Measurements from ENCODE around the gene MAML3. TPM values are rescaled to one million over a fixed set of nuclear protein-coding genes. Genes with fewer than 3 reads are reported as not detected.
A peak's percentile ranks its signal among the peaks of the same experiment; 100 is the strongest.

Gene MAML3
- total RNA-seq, 2 experiments from 2014 or later = 4.0 to 4.1 TPM

DNA sequence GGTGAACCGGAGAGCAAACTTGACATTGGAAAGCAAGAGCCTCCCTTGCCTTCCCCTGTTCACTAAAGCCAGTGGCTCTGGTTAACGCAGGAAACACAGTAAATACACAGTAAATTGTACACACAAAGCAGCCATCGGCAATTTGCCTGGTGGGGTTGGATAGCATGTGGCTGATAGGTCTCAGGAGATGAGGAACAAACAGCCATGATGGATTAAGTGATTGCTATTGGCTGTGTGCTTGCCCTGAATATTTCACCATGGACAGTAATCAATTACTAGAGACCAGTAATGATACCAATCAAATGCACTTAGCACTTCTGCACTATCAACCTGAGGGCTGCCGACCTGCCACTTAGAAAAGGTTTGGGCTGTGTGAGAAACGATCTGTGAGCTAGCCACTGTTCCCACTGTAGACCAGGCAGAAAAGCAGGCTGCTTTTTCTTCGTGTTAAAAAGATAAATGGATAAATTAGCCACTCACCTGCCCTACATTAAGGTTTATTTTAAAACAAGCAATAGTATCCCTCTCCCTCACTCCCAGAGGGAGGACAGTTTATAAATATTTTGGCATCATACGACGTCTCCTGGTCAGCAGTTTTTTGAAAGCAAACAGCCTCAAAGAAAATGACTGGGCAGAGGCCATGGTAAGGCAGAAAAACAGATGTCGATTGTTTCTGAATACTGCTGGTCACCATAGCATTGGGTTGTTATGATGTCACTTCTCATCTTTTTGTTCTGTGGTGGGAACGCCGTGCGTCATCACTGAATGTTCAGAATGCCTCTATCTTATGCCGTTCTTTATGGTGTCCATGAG, 167.1 kb downstream of the MAML3 start:
- DNase-seq (no peak), ATAC-seq (no peak)
- ChIA-PET POLR2A (no interaction called here), CTCF (no interaction called here)
- no peaks in the 10 kb centered on the region for H3K27me3 Mint-ChIP-seq (ENCODE audit: low read depth)
- H3K4me3 Mint-ChIP-seq = no peak overlapping the region
- H3K9me3 Mint-ChIP-seq (ENCODE audit: insufficient read depth) = no peaks in the 10 kb centered on the region
- H3K27ac Mint-ChIP-seq = no peak overlapping the region
- H3K36me3 Mint-ChIP-seq (ENCODE audit: low read depth) = no peaks in the 10 kb centered on the region
- peaks cover 4% of the 10 kb centered on the region for H3K4me1 Mint-ChIP-seq (ENCODE audit: low read depth)

DNA sequence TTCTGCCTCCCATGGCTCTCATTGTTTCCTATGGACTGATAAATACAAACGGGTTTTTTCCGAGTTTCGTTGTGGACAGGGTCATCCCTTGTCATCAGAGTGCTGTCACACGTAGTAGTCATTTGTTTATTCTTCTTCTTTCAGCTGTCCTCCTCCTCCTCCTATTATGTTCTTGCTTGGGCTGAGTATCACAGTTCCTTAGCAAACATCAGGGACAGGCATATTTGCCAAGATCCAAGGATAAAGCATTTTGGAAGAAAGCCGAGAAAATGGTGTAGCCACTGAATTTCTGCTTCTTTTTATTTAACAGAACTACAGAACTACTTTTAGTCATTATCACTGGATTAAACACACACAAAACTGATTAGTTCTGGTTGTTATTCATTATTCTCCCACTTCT, 167.9 kb downstream of the MAML3 start:
- H3K27me3 Mint-ChIP-seq (ENCODE audit: low read depth) = no peaks in the 10 kb centered on the region
- no peaks in the 10 kb centered on the region for H3K9me3 Mint-ChIP-seq (ENCODE audit: insufficient read depth)
- no peaks in the 10 kb centered on the region for H3K36me3 Mint-ChIP-seq (ENCODE audit: low read depth)
- CTCF ChIA-PET = no interaction called here
- no peak overlapping the region for H3K4me3 Mint-ChIP-seq
- no peak overlapping the region for H3K27ac Mint-ChIP-seq
- peaks cover 4% of the 10 kb centered on the region for H3K4me1 Mint-ChIP-seq (ENCODE audit: low read depth)
- no peak for ATAC-seq
- POLR2A ChIA-PET = no interaction called here
- no peak for DNase-seq

DNA sequence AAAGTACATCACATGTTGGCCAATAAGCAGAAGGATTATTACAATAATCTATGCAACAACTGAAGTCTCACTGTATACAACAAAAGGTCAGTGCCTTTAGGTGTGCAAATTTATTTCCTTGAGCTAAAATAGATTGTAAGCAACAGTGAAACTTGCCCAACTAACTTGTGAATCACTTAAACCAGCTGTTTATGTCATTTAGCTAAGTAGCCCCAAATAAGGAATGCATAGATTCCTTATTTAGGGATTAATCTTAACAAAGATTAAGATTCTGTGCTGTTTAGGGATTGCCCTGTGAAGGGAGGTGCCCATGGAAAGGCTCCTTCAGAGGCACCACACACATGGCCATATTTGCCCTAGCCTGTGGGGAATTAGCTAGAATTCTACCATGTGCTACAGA, 168.6 kb downstream of the MAML3 start:
- no peak for DNase-seq
- no peaks in the 10 kb centered on the region for H3K36me3 Mint-ChIP-seq (ENCODE audit: low read depth)
- H3K27me3 Mint-ChIP-seq (ENCODE audit: low read depth) = no peaks in the 10 kb centered on the region
- ATAC-seq = no peak
- no peak overlapping the region for H3K4me3 Mint-ChIP-seq
- POLR2A ChIA-PET = interaction anchor here (0.6 kb wide), 1 partner anchor 189 kb away, joined by 8 read pairs; no protein-coding TSS in a partner anchor
- peaks cover 4% of the 10 kb centered on the region for H3K4me1 Mint-ChIP-seq (ENCODE audit: low read depth)
- H3K27ac Mint-ChIP-seq = no peak overlapping the region
- CTCF ChIA-PET = no interaction called here
- H3K9me3 Mint-ChIP-seq (ENCODE audit: insufficient read depth) = no peaks in the 10 kb centered on the region

DNA sequence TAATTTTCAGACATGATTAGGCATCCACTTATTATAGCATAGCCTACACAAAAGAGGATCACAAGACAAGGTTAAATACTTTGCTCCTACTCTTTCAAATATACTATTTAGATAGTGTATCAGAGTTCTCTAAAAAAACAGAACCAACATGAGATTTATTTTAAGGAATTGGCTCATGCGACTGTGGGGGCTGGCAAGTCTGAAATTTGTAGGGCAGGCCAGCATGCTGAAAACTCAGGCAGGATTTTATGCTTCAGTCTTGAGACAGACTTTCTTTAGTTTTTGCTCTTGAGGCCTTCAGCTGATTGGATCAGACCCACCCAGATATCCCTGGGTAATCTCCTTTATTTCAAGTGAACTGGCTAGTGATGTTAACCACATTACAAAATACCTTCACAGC, 169.5 kb downstream of the MAML3 start:
- POLR2A ChIA-PET = no interaction called here
- Mint-ChIP-seq H3K27me3 (ENCODE audit: low read depth) (no peaks in the 10 kb centered on the region), H3K27ac (no peak overlapping the region), H3K4me1 (ENCODE audit: low read depth) (peaks cover 4% of the 10 kb centered on the region), H3K36me3 (ENCODE audit: low read depth) (peaks cover 2% of the 10 kb centered on the region), H3K4me3 (no peak overlapping the region), H3K9me3 (ENCODE audit: insufficient read depth) (no peaks in the 10 kb centered on the region)
- DNase-seq = no peak
- CTCF ChIA-PET = no interaction called here
- ATAC-seq = no peak

DNA sequence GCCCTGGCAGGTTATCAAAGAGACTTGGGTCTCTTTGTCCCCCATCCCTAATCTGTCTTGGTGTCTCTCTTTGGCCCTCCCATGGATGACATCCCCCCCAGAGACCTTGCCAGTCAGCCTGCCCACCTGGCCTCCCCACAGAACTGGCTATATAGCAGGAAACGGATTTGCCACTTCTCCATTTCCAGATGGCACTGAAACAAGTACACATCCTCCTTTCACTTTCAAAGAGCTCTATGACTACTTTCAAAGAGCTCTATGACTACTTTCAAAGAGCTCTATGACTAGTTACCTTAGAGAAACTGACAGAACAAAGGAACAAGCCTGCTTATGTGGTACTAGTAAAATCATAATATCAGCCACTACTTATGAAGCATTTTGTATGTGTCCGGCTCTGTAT, 175.3 kb downstream of the MAML3 start:
- CTCF ChIA-PET = interaction anchor here (1.0 to 1.8 kb wide), 2 partner anchors 16 to 381 kb away, joined by 3 to 6 read pairs; no protein-coding TSS in a partner anchor
- Mint-ChIP-seq H3K36me3 (ENCODE audit: low read depth) (peaks cover 13% of the 10 kb centered on the region), H3K4me3 (no peak overlapping the region), H3K27ac (peak overlapping the region; percentile 76), H3K4me1 (ENCODE audit: low read depth) (peaks cover 47% of the 10 kb centered on the region), H3K27me3 (ENCODE audit: low read depth) (no peaks in the 10 kb centered on the region), H3K9me3 (ENCODE audit: insufficient read depth) (no peaks in the 10 kb centered on the region)
- POLR2A ChIA-PET = interaction anchor here (1.3 kb wide), 1 partner anchor 121 kb away, joined by 3 read pairs; no protein-coding TSS in a partner anchor
- ATAC-seq = peak; percentile 65
- peak; percentile 34 for DNase-seq

DNA sequence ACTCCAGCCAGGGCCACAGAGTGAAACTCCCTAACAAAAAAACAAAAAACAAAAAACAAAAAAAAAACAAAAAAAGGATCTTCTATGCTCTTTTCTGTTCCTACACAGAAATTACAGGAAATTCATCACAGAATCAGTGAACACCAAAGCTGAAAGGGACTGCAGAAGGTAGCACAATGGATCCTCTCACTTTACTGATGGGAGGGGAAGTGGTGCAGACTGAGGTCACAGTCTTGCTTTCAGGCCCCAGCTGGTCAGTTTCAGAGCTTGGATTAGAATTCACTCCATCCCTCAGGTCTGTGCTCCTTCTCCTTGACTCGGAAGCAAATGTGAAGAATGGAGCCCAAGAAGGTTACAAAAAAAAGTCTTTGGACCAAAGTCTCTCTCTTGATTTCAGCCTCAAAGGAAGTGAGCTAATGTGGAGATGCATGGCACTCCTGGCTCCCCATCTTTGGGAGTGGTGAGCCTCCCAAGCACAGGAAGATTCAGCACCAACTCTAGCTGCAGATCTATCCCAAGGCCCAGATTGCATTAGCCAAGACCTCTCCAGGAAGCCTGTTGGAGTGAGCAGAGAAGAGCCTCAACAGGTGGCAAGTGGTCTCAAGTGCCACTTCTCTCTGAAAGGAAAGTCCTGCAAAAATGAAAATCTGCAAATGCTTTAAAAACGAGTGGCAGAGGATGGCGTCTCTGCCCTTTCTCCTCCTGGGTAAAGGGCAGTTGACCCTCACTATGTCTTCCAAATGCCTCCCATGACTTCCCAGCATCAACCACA, 176.0 kb downstream of the MAML3 start:
- H3K36me3 Mint-ChIP-seq (ENCODE audit: low read depth) = peaks cover 13% of the 10 kb centered on the region
- H3K27ac Mint-ChIP-seq = peak overlapping the region; percentile 30
- H3K4me3 Mint-ChIP-seq = no peak overlapping the region
- POLR2A ChIA-PET = interaction anchor here (1.3 kb wide), 1 partner anchor 120 kb away, joined by 3 read pairs; no protein-coding TSS in a partner anchor
- CTCF ChIA-PET = interaction anchor here (1.0 to 1.8 kb wide), 2 partner anchors 15 to 382 kb away, joined by 3 to 6 read pairs; no protein-coding TSS in a partner anchor
- DNase-seq (no peak), ATAC-seq (no peak)
- H3K27me3 Mint-ChIP-seq (ENCODE audit: low read depth) = no peaks in the 10 kb centered on the region
- peaks cover 53% of the 10 kb centered on the region for H3K4me1 Mint-ChIP-seq (ENCODE audit: low read depth)
- no peaks in the 10 kb centered on the region for H3K9me3 Mint-ChIP-seq (ENCODE audit: insufficient read depth)

DNA sequence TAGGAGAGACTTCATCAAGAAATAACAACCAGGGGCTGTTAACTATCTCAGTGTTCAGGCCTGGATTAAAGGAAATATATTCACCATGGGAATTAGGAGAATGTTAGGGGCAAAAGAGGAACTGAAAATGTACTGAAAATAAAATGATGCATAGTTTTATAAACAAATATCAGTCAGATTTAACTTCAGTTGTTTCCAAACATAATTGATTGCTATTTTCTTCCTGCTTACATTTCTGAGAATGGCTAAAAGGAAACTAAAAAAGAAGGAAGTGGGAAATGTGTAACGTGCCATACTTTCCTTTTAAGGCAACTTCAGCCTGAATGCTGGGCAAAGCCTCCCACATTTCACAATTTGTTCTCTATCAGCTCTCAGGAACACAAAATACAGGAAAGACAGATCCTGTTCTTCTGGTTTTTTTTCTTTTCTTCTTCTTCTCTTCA, 178.1 kb downstream of the MAML3 start:
- CTCF ChIA-PET = no interaction called here

DNA sequence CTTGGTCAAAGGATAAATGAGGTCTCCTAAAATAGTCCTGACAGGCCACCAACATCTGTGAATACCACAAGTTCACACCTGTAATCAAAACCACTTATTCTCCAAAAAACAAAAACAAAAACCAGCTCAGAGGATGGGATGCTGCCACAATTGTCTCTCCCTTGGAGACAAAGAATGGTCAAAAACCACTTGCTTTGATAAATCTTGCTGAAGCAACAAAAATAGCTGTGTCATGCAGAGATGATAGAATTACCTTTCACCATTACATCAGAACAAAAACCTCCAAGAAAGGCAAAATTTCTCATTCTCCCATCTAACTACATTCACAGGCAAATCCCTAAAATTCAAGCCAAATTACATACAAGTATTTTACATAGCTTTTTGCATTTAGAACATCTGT, 180.4 kb downstream of the MAML3 start:
- H3K9me3 Mint-ChIP-seq (ENCODE audit: insufficient read depth) = no peaks in the 10 kb centered on the region
- no peak overlapping the region for H3K4me3 Mint-ChIP-seq
- peaks cover 51% of the 10 kb centered on the region for H3K4me1 Mint-ChIP-seq (ENCODE audit: low read depth)
- H3K27me3 Mint-ChIP-seq (ENCODE audit: low read depth) = no peaks in the 10 kb centered on the region
- ChIA-PET POLR2A (interaction anchor here (0.6 kb wide), 1 partner anchor 179 kb away, joined by 3 read pairs; no protein-coding TSS in a partner anchor), CTCF (interaction anchor here (1.0 to 1.3 kb wide), 3 partner anchors 11 to 20 kb away, joined by 3 to 4 read pairs (median 3); no protein-coding TSS in a partner anchor)
- H3K36me3 Mint-ChIP-seq (ENCODE audit: low read depth) = peaks cover 6% of the 10 kb centered on the region
- DNase-seq (no peak), ATAC-seq (no peak)
- no peak overlapping the region for H3K27ac Mint-ChIP-seq

More for the DNA sequence above, 178.1 kb downstream of the MAML3 start:
- Mint-ChIP-seq H3K27ac (peak overlapping the region; percentile 14), H3K9me3 (ENCODE audit: insufficient read depth) (no peaks in the 10 kb centered on the region), H3K36me3 (ENCODE audit: low read depth) (peaks cover 13% of the 10 kb centered on the region), H3K4me1 (ENCODE audit: low read depth) (peaks cover 61% of the 10 kb centered on the region), H3K4me3 (no peak overlapping the region), H3K27me3 (ENCODE audit: low read depth) (no peaks in the 10 kb centered on the region)
- POLR2A ChIA-PET = no interaction called here
- ATAC-seq (no peak), DNase-seq (no peak)

DNA sequence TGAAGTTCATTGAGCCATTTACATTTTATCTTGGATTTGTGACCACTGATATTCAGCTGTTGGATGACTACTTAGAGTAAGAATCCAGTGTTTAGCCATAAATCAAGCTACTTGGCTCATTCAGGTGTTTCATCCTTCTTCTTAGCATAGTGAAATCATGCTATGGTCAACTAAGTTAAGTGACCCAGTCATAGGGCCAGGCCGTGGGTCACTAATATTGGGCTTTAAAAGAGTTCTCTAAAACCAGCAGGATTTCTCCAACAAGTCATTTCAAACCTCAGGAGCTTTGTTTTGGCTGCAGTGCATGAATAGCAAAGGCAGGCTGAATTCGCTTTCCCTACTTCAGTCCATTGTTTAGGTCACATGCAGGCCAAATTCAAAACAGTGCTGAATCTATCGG, 181.0 kb downstream of the MAML3 start:
- ATAC-seq (no peak), DNase-seq (no peak)
- CTCF ChIA-PET = interaction anchor here (1.0 to 1.3 kb wide), 3 partner anchors 10 to 19 kb away, joined by 3 to 4 read pairs (median 3); no protein-coding TSS in a partner anchor
- Mint-ChIP-seq H3K27me3 (ENCODE audit: low read depth) (no peaks in the 10 kb centered on the region), H3K36me3 (ENCODE audit: low read depth) (peaks cover 4% of the 10 kb centered on the region), H3K27ac (no peak overlapping the region), H3K4me1 (ENCODE audit: low read depth) (peaks cover 45% of the 10 kb centered on the region), H3K9me3 (ENCODE audit: insufficient read depth) (no peaks in the 10 kb centered on the region), H3K4me3 (no peak overlapping the region)
- POLR2A ChIA-PET = interaction anchor here (0.6 kb wide), 1 partner anchor 179 kb away, joined by 3 read pairs; no protein-coding TSS in a partner anchor

DNA sequence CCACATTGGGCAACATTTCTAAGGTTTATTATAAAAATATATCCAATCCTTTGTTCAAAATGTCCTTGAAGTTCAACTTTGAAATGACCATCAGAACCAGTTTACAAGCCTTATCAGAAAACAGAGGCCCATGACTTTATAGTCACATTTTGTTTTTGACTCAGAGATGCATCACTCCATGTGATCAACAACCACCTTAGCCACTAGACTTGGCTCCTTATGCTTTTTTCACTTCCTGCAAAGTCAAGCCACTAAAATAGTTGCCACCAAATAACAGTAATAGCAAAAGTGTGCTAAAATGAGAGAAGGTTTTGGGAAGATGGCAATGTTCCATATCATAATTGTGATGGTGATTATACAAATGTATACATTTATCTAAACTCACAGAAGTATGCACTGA, 181.7 kb downstream of the MAML3 start:
- CTCF ChIA-PET = no interaction called here
- Mint-ChIP-seq H3K27ac (no peak overlapping the region), H3K9me3 (ENCODE audit: insufficient read depth) (no peaks in the 10 kb centered on the region), H3K4me1 (ENCODE audit: low read depth) (peaks cover 41% of the 10 kb centered on the region), H3K4me3 (no peak overlapping the region), H3K36me3 (ENCODE audit: low read depth) (peaks cover 3% of the 10 kb centered on the region), H3K27me3 (ENCODE audit: low read depth) (no peaks in the 10 kb centered on the region)
- ATAC-seq (no peak), DNase-seq (no peak)
- POLR2A ChIA-PET = no interaction called here

DNA sequence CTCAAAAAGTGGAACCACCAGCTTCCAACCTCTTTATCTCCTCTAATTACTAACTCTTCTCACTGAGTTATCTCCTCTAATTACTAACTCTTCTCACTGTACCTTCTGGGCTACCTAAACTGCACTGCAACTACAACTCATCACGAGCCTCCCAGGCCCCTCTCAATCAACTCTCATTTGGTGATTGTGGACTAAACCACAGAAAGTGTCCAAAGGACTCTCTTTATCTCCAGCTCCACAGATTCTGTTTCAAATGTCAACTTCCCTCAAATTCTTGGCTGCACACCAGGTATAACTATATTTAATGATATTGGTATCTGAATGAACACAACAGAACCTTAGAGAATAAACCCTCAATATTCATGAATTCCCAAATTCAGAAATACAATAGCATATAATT, 182.9 kb downstream of the MAML3 start:
- ChIA-PET POLR2A (no interaction called here), CTCF (no interaction called here)
- Mint-ChIP-seq H3K4me3 (no peak overlapping the region), H3K27ac (no peak overlapping the region), H3K9me3 (ENCODE audit: insufficient read depth) (no peaks in the 10 kb centered on the region), H3K4me1 (ENCODE audit: low read depth) (peaks cover 31% of the 10 kb centered on the region), H3K27me3 (ENCODE audit: low read depth) (no peaks in the 10 kb centered on the region), H3K36me3 (ENCODE audit: low read depth) (peaks cover 3% of the 10 kb centered on the region)
- DNase-seq (no peak), ATAC-seq (no peak)

Data from activated CD8-positive, alpha-beta T cell treated with anti-CD3 and anti-CD28 coated beads, Interleukin-2, amount 10 ng/mL, durations not matched to agents 7 days and 5 days (primary cell).